HepG2 (cell line): ENCODE results near the gene CEACAM16. TPM values are rescaled to one million over a fixed set of nuclear protein-coding genes. Genes with fewer than 3 reads are reported as not detected.

ENCODE experiments used
- ATAC-seq: fragments of 200-7000 bp; cut with Tn5 transposase; 3 replicates; pipeline ENCODE4 v1.9.1; 2020; ENCODE audit warnings: mild to moderate bottlenecking, moderate library complexity
- BruUV-seq: library from RNA; stranded (reverse); fragments of 400-500 nt; replicated peaks from 2 replicates; lab custom pipeline; 2021; lab: Mats Ljungman, UMichigan
- CTCF ChIA-PET: fragments of 300-600 bp; formaldehyde crosslinking; extraction: SDS; loops from one replicate; lab custom pipeline; 2021; ENCODE audit warnings: low total read pairs, inconsistent platforms, low intra/inter-chr PET ratio; lab: Yijun Ruan, JAX
- POLR2A ChIA-PET: fragments of 350-600 bp; sonication (Branson Sonifier 250); formaldehyde crosslinking; loops from one replicate; lab custom pipeline; 2020; ENCODE audit warnings: antibody characterized with exemption, inconsistent platforms; lab: Yijun Ruan, JAX
- DNase-seq: peaks from one replicate; pipeline ENCODE4 v3.0.0-alpha.2; 2015; ENCODE audit warnings: low spot score
- FAIRE-seq: peaks from 3 replicates; lab custom pipeline; 2011; peaks lifted over from hg19 to GRCh38; lab: Jason Lieb, UNC
- H2AFZ ChIP-seq: one replicate; pipeline ENCODE4 v1.6.1; 2011; ENCODE audit warnings: low read length, inconsistent platforms
- H3K27ac ChIP-seq: fragments of 300-600 bp; 3 replicates; pipeline ENCODE4 v1.8.0; 2011; ENCODE audit warnings: mixed run types, mild to moderate bottlenecking, mixed read lengths, low read length, inconsistent platforms; ENCODE audit not compliant: insufficient read depth; ENCODE audit errors: extremely low read length
- H3K27me3 ChIP-seq, 2 experiments: fragments of 200-600 bp in 1 of 2; 2 replicates in 1 of 2; 3 replicates in 1 of 2; pipeline versions ENCODE4 v1.6.0 to v1.8.0; 2011; ENCODE audit warnings: low read length in 2 of 2, mild to moderate bottlenecking in 2 of 2, moderate library complexity in 2 of 2, inconsistent platforms in 1 of 2; ENCODE audit not compliant: insufficient read depth in 2 of 2, control insufficient read depth in 1 of 2
- H3K36me3 ChIP-seq, 2 experiments: fragments of 200-600 bp in 1 of 2; replicated peaks in 1 of 2; 2 replicates in 1 of 2; 3 replicates in 1 of 2; pipeline versions ENCODE4 v1.5.1 to v1.8.0; 2011; ENCODE audit warnings: low read length in 2 of 2, inconsistent platforms in 1 of 2; ENCODE audit not compliant: insufficient read depth in 2 of 2, control insufficient read depth in 1 of 2
- H3K4me1 ChIP-seq: 2 replicates; pipeline ENCODE4 v1.5.1; 2012; ENCODE audit warnings: low read length, inconsistent platforms; ENCODE audit not compliant: insufficient read depth
- H3K4me2 ChIP-seq: 2 replicates; pipeline ENCODE4 v1.6.0; 2011; ENCODE audit warnings: low read depth, low read length, inconsistent platforms
- H3K4me3 ChIP-seq, 3 experiments: fragments of 200-600 bp in 1 of 3; sonication (generic), shearing (Covaris generic) in 1 of 3; replicated peaks in 1 of 3; 2 replicates each; pipeline ENCODE4 v1.5.1; 2011 to 2016; ENCODE audit warnings: low read length in 3 of 3, inconsistent platforms in 2 of 3, low read depth in 2 of 3, mild to moderate bottlenecking in 2 of 3, control low read depth in 1 of 3, mixed read lengths in 1 of 3; ENCODE audit not compliant: insufficient read depth in 1 of 3
- H3K79me2 ChIP-seq: one replicate; pipeline ENCODE4 v1.6.1; 2011; ENCODE audit warnings: low read length, inconsistent platforms; ENCODE audit not compliant: insufficient read depth
- H3K9ac ChIP-seq: 2 replicates; pipeline ENCODE4 v1.6.0; 2011; ENCODE audit warnings: mild to moderate bottlenecking, low read depth, low read length, inconsistent platforms; ENCODE audit not compliant: insufficient read depth
- H3K9me3 ChIP-seq: 2 replicates; pipeline ENCODE4 v1.5.1; 2012; ENCODE audit warnings: mild to moderate bottlenecking, low read length
- H4K20me1 ChIP-seq: 2 replicates; pipeline ENCODE4 v1.6.0; 2011; ENCODE audit warnings: inconsistent platforms, mild to moderate bottlenecking, low read length, moderate library complexity; ENCODE audit not compliant: insufficient read depth
- CENPT ChIP-seq: sonication (generic); formaldehyde crosslinking; IDR thresholded peaks from 2 replicates; pipeline ENCODE4 v1.8.0; 2022; ENCODE audit warnings: low read depth, mild to moderate bottlenecking, moderate library complexity, missing genetic modification reagents
- CHD2 ChIP-seq: IDR thresholded peaks from 2 replicates; pipeline ENCODE4 v1.6.1; 2011; ENCODE audit warnings: low read depth, low read length, improper control_type of control experiment
- DNMT3B ChIP-seq: conservative IDR thresholded peaks from 2 replicates; pipeline ENCODE4 v1.6.1; 2016; ENCODE audit warnings: missing biosample characterization, control low read depth
- POLR2G ChIP-seq: fragments of 200-400 bp; formaldehyde crosslinking; IDR thresholded peaks from 2 replicates; pipeline ENCODE4 v1.6.1; 2018; ENCODE audit warnings: mild to moderate bottlenecking, low read depth, low read length, moderate library complexity
- RBM22 ChIP-seq: fragments of 200-400 bp; formaldehyde crosslinking; optimal IDR thresholded peaks from 2 replicates; pipeline ENCODE3; 2017; ENCODE audit warnings: mild to moderate bottlenecking, low read length, moderate library complexity
- SETDB1 ChIP-seq: sonication (generic); formaldehyde crosslinking; IDR thresholded peaks from 2 replicates; pipeline ENCODE4 v1.5.1; 2020; ENCODE audit warnings: missing genetic modification reagents, mild to moderate bottlenecking, borderline replicate concordance
- STAT5B ChIP-seq: sonication (generic); formaldehyde crosslinking; IDR thresholded peaks from 2 replicates; pipeline ENCODE4 v1.4.0; 2020; ENCODE audit warnings: missing genetic modification reagents
- TGIF2 ChIP-seq: IDR thresholded peaks from 2 replicates; pipeline ENCODE4 v1.6.1; 2016; ENCODE audit warnings: control low read depth, missing compliant biosample characterization
- ZNF564 ChIP-seq: sonication (generic); formaldehyde crosslinking; IDR thresholded peaks from 2 replicates; pipeline ENCODE4 v1.8.1; 2023; ENCODE audit warnings: mild to moderate bottlenecking, missing genetic modification reagents
- WGBS: methylation state at CpG from one replicate; pipeline ENCODE4 v1.1.6; 2017; ENCODE audit warnings: low lambda C conversion rate; 5-methylcytosine and 5-hydroxymethylcytosine counted together
- in situ Hi-C: cut with HindIII; loops from 2 replicates; pipeline ENCODE4 v1.10.0; 2017; ENCODE audit warnings: low pct_unique_long_range_greater_than_20kb; ENCODE audit not compliant: extremely low pct_ligation_motif_present
- intact Hi-C: fragments of 100-400 bp; cut with micrococcal nuclease; formaldehyde crosslinking; loops from one replicate; pipeline ENCODE4 v1.10.0; 2022; ENCODE audit not compliant: unreplicated experiment
- polyA plus RNA-seq, 8 experiments: library from polyadenylated mRNA; depleted of rRNA in 3 of 8; stranded (reverse) in 7 of 8; unstranded in 1 of 8; fragments of >200 nt; fragmentation: Illumina TruSeq in 4 of 8; extraction: Trizol in 4 of 8; gene quantifications; 2 replicates each; pipeline versions ENCODE4 v1.2.1 to v1.2.3, GENCODE V29; 2011 to 2016; ENCODE audit warnings: low read depth in 4 of 8, missing spikeins in 1 of 8, mixed read lengths in 1 of 8; ENCODE audit not compliant: insufficient read depth in 1 of 8
- total RNA-seq, 5 experiments: library from RNA; depleted of rRNA; stranded (reverse); fragments of >200 nt; fragmentation: Illumina TruSeq; extraction: Trizol; gene quantifications; 2 replicates each; pipeline ENCODE4 v1.2.3, GENCODE V29; 2016; ENCODE audit warnings: low read depth in 1 of 5
- TF ChIP-seq, protein P1 (sequence below): sonication (generic); formaldehyde crosslinking; IDR thresholded peaks from 2 replicates; pipeline ENCODE4 v1.5.0; 2020; ENCODE audit warnings: mild to moderate bottlenecking, missing genetic modification reagents, borderline replicate concordance

Gene CEACAM16
- total and polyA plus RNA-seq, 2 of the 13 experiments (the other 11 are each of a cell fraction or from before 2014, with no cell fraction given) = not detected

DNA sequence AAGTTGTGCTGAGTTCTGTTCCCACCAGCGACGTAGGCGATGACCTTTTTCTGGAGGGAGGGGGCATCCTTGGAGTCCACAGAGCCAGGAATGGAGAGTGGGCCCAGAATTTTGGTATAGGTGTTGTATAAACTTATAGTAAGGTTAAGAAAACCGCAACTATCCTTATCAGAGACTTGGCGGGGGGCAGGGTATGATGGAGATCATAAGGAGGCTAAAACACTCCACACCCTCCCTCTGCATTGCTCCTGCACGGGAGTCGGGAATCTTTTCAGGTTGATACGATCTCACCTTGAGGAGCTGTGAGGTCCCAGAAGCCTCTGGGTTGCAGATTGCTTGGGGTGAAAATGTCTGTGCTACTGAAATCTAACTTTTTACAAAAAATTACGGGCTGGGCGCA lies 34.0 kb upstream of the CEACAM16 start:
- H3K4me3 ChIP-seq = no peak overlapping the region
- H2AFZ ChIP-seq = no peak overlapping the region
- H3K4me2 ChIP-seq = no peak overlapping the region
- ChIA-PET POLR2A (no interaction called here), CTCF (no interaction called here)
- DNase-seq = no peak
- no peak for ATAC-seq
- TF ChIP-seq DNMT3B (CRISPR knock-in tag) (no peak), SETDB1 (CRISPR knock-in tag) (no peak), CHD2 (no peak), POLR2G (peak; percentile 42; the same call in 1 of the 2 replicates), ZNF564 (no peak), STAT5B (CRISPR knock-in tag) (no peak), CENPT (no peak), TGIF2 (CRISPR knock-in tag) (no peak), RBM22 (peak; percentile 85)
- TF ChIP-seq, protein P1, sequence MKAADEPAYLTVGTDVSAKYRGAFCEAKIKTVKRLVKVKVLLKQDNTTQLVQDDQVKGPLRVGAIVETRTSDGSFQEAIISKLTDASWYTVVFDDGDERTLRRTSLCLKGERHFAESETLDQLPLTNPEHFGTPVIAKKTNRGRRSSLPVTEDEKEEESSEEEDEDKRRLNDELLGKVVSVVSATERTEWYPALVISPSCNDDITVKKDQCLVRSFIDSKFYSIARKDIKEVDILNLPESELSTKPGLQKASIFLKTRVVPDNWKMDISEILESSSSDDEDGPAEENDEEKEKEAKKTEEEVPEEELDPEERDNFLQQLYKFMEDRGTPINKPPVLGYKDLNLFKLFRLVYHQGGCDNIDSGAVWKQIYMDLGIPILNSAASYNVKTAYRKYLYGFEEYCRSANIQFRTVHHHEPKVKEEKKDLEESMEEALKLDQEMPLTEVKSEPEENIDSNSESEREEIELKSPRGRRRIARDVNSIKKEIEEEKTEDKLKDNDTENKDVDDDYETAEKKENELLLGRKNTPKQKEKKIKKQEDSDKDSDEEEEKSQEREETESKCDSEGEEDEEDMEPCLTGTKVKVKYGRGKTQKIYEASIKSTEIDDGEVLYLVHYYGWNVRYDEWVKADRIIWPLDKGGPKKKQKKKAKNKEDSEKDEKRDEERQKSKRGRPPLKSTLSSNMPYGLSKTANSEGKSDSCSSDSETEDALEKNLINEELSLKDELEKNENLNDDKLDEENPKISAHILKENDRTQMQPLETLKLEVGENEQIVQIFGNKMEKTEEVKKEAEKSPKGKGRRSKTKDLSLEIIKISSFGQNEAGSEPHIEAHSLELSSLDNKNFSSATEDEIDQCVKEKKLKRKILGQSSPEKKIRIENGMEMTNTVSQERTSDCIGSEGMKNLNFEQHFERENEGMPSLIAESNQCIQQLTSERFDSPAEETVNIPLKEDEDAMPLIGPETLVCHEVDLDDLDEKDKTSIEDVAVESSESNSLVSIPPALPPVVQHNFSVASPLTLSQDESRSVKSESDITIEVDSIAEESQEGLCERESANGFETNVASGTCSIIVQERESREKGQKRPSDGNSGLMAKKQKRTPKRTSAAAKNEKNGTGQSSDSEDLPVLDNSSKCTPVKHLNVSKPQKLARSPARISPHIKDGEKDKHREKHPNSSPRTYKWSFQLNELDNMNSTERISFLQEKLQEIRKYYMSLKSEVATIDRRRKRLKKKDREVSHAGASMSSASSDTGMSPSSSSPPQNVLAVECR (CRISPR knock-in tag) = no peak
- H3K79me2 ChIP-seq = no peaks in the 10 kb centered on the region
- no peak overlapping the region for H3K9ac ChIP-seq
- peaks cover 7% of the 10 kb centered on the region for H3K4me1 ChIP-seq
- in situ Hi-C loops = no loop called here
- WGBS = 97% methylated on average over 10 of the region's 10 CpGs
- no peak overlapping the region for H3K27ac ChIP-seq
- no TSS peak for BruUV-seq
- peaks cover 20 to 35% of the 10 kb centered on the region in 2 experiments for H3K36me3 ChIP-seq
- intact Hi-C loops = no loop called here
- no peak for FAIRE-seq
- 0 out of 2 replicates have a peak, but pooled peaks cover 1% of the 10 kb centered on the region for H4K20me1 ChIP-seq
- H3K9me3 ChIP-seq = no peaks in the 10 kb centered on the region
- H3K27me3 ChIP-seq = no peaks in the 10 kb centered on the region
